Measurements from ENCODE around the gene MED27.

DNA sequence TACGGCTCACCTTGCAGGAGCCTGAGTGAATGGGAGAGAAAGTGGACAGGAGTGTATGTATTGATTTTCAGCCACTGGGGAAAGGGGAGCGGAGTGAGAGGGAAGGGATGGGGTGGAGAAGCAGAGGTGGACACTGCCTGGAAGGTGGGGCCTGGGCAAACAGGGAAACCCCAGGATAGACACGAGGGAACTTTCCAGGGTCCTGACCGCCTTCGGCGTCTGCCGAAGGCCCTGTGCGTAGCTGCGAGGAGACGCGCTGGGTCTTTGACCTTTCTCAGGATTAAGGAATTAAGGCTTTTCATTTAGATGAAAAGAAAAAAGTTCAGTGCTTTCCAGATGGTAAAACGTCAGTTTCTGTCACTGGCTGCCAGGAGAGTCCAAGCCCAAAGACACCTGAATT is 205.2 kb downstream of the MED27 start:
- TF ChIP-seq, protein P1, sequence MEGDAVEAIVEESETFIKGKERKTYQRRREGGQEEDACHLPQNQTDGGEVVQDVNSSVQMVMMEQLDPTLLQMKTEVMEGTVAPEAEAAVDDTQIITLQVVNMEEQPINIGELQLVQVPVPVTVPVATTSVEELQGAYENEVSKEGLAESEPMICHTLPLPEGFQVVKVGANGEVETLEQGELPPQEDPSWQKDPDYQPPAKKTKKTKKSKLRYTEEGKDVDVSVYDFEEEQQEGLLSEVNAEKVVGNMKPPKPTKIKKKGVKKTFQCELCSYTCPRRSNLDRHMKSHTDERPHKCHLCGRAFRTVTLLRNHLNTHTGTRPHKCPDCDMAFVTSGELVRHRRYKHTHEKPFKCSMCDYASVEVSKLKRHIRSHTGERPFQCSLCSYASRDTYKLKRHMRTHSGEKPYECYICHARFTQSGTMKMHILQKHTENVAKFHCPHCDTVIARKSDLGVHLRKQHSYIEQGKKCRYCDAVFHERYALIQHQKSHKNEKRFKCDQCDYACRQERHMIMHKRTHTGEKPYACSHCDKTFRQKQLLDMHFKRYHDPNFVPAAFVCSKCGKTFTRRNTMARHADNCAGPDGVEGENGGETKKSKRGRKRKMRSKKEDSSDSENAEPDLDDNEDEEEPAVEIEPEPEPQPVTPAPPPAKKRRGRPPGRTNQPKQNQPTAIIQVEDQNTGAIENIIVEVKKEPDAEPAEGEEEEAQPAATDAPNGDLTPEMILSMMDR (IDR thresholded peaks at IDR 0.05): no peak
- TF ChIP-seq POLR2A (IDR thresholded peaks at IDR 0.05) (no peak), POLR2AphosphoS5 (IDR thresholded peaks at IDR 0.05) (no peak)
